Activated effector memory CD4-positive, alpha-beta T cell treated with Interleukin-2 at 50 U/mL for 16 hours (primary cell): ENCODE results near the gene CLCN3.
"Not testable (repeated sequence)": the region's sequence is repeated elsewhere in the genome, so short reads cannot be mapped to it uniquely, and the experiment has no call there.

Experiments
- DNase-seq: peaks from one replicate; pipeline ENCODE4 v3.0.0-alpha.2; 2020

The CLCN3 gene

DNA sequence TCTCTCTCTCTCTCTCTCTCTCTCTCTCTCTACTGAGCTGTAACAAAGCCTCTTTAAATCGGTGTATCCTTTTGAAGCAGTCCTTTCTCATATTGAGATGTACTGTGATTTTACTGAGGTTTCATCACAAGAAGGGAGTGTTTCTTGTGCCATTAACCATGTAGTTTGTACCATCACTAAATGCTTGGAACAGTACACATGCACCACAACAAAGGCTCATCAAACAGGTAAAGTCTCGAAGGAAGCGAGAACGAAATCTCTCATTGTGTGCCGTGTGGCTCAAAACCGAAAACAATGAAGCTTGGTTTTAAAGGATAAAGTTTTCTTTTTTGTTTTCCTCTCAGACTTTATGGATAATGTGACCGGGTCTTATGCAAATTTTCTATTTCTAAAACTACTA lies 100.2 kb downstream of the CLCN3 start:
- no peak for DNase-seq

DNA sequence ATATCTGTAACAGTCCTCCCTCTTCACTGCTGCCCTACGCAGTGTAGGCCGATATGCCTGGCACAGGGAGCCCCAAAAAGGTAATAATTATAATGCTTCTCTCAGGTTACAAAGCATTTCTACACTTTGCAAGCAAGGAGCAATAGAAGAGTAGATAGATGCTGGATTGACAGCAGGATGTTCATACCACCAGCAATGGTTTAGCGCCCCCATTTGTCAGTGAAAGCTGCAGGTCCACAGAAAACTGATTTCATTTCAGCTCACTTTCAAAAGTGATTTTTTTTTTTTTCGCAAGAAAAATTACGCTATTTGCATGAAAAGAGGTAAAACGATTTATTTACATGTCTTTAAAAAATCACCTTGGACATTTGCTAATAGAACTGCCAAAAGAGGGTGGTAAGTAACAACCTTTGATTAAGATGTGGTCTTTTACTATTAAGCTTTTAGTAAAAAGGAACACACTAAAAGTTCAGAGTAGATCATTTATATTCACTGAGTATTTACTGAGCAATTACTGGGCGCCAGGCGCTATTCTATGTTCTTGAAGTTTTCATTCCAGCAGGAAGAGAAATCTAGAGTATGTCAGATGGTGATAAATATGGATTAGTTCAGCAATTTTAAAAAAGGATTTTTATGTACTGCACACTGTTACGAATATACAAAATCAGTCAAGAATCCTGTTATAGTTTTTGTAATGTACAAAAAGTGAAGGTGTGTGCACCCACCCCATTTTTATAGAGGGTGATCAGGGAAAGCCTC lies 103.0 kb downstream of the CLCN3 start:
- no peak for DNase-seq

DNA sequence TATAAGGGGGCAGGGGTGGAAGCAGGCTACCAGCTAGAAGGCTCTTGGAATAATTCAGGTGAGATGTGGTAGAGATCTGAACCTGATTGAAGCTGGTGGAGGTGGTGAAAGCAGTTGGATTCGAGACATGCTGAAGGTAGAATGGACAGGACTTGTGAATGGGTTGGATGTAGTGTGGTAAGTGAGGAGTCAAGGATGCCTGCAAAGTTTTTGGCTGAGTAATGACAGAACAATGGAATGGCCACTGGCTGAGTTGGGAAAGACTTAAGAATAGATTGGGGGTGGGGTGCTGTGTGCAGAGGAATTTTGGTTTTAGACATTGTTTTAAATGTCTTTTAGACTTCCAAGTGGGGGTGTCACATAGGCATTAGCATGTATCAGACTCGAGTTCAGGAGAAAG lies 103.9 kb downstream of the CLCN3 start:
- no peak for DNase-seq

DNA sequence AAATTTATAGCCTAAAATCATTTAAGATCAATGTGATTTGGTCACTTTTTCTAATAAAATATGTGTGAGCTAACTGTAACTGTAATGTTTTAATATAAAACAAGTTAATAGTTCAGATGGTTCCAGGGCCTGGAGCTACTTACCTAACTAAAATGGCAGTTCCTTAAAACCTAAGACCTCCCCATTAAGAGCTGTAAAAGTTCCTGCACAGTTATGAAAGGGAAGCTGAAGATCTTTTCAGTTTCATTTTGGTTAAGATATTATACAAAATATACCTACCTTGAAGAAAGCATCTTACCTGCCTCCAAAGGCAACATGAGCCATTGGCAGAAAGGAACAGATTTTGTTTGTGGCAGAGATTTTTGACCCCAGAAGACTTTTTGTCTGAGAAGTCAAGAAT lies 107.2 kb downstream of the CLCN3 start:
- no peak for DNase-seq

DNA sequence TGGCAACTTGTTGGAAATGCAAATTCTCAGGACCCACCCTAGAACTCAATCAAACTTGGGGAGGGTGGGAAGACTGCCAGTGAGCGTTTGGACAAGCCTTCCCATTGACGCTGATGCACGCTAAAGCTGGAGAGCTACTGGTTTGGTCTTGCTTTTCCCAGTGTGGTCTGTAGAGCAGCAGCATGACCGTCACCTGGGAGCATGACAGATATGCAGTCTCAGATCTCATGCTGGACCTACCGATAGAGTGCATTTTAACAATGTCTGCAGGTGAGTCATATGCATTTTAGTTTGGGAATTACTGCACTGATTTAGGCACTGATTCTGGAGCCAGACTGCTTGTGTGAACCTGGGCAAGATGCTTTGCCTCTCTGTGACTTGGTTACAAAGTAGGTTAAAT lies 110.2 kb downstream of the CLCN3 start:
- DNase-seq: no peak

DNA sequence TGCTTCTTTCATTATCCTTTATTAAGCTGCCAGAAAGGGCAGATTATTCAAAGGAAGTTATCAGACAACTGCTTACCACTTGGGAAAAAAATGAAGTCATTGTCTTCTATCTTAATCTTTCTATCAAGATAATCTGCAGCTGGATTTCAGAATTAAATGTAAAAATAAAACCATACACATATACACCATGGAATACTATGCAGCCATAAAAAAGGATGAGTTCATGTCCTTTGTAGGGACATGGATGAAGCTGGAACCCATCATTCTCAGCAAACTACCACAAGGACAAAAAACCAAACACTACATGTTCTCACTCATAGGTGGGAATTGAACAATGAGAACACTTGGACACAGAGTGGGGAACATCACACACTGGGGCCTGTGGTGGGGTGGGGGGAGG lies 118.2 kb downstream of the CLCN3 start:
- not testable (repeated sequence) for DNase-seq

DNA sequence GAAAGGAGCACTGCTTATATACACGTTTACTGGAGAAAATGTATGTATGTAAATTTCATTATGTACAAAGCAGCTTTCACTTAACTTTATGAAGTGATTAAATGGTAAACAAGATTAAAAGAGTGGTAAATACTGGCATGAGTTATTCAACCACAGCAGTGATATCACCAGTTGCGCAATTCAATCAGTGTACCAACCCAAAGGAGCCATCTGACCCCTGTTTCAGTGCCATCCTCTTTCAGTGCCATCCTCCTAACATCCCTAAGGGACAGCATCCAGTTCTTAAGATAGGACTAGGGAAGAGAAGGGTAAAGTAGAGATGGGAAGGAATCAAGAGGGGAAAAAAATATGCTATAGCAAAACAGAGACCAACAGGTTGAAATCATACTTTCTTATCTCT lies 121.2 kb downstream of the CLCN3 start:
- DNase-seq: no peak

DNA sequence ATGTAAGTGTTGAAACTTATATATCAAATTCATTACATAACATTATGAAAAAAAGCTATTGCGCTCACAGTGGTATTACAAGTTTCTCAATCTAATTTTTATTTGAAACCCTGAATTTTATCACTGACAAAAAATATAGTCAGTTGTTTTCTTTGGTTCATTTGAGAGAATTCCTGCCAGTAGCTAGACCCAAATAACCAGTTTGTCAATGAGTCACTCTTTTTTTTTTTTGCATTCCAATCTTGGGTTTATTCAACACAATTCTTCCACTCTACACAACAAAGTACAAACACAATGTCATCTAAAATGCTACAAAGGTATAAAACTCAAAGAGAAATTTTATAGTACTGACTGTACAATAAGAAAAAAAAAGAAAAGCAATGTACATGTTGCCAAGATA lies 124.2 kb downstream of the CLCN3 start:
- no peak for DNase-seq

DNA sequence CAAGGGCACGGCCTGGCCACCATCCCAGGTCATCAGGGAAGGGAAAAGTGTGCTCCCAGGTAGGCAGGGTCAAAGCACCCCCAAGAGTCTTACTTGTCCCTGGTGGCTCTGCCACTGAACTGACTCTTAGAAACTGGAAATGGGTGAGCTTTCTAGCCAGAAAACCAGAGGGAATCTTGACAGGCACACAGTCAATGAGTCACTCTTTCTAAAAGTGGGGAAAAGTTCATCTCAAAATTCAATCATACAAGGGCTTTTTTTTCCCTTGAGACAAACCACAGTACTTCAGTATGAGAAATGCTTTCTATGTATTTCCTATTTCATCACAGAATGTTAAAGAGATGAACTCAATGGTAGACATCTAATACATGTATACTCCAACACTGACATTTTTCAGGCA lies 124.9 kb downstream of the CLCN3 start:
- DNase-seq: no peak

DNA sequence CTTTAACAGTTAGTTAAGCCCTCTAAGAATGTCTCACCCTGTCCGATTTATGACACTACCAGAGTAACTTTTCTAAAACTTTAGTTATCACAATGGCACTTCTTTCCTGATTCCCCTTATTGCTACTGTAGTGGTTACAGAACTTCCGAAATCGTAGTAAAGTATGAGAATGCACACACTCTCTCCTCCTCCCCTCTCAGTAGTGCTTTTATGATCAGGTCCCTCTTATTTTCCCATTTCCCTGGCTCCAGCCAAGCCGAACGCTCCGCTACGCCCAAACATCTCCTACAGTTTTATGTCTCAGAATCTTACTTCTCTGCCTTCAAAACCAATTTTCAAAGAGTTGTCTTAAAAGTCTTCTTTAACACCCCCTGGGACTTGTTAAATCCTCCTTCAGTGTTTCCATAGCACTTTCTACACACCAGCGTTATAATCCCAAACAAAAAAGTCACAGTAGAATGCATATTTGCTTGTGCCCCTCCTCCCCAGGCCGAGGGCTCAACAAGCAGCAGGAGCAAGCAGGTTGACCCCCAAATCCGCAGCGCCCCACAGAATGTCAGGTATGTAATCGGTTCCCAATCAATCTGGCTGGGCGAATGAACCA lies 136.7 kb downstream of the CLCN3 start:
- no peak for DNase-seq

DNA sequence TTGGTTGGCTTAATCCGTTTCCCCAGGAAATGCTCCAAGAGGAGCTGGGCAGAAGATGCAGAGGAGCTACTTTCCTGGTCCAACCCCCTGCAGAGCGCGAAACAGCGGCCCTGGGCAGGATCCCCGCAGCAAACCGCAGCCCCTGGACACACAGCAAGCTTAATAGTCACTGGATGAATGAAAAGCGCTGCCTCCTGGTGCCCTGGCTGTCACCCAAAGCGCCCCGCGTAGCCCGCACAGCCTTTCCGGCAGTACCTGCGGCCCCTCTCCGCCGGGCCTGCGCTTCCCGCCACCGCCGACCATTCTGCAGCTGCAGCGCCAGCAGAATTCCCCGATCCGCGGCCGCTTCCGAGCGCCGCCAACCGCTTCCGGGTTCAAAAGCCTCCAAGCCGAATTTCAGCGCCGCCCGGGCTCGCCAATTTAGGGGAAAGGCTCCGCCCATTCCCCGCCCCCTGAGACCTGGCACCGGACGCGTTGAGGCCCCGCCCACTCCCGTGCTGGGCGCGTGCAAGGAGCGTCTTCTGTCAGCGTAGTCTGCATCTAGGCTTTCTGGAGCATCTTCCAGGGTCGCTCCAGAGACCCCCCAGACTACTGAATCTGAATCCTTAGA lies 137.3 kb downstream of the CLCN3 start, which contains the start of gene HPF1:
Gene HPF1 (minus strand): TSS at position 370 of the 610 bp plus-strand sequence. CDS start 67 bp downstream, at position 303.
- DNase-seq: peak; percentile 89

DNA sequence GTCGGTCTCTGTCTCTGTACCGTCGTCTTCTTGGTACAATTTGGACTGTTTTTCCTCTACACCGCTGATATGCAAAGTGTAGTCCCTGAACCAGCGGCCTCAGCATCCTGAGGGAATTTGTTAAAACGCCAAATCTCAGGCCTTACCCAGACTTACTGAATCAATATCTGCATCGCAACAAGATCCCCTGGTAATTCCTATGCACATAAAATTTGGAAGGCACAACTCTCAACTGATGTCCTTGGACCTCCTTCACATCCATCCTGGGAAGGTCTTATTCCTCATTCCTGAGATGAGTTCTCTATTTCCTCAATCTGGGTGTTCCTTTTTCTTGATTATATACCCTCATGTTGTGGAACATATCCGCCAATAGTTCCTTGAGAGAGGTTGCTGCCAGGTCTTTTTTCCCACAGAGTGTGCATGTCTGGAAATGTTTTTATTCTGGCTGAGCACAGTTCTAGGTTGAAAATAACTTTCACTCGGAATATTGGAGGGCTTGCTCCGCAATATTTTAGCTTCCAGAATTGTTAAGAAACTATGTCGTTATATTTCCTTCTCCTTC lies 138.1 kb downstream of the CLCN3 start:
- no peak for DNase-seq

DNA sequence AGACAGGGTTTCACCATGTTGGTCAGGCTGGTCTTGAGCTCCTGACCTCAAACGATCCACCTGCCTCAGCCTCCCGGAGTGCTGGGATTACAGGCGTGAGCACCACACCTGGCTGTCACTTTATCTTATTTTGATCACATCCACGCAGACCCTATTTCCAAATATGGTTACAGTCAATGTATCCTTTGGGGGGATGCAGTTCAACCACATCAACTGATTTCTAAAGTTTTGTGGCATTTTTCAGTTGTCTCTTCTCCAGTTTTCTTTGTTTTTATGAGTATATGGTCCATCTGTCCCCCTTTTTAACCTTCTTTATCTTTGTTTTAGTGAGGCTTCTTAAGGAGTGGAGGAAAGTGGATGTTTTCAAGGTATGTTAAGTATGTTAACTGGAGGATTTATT lies 141.5 kb downstream of the CLCN3 start:
- DNase-seq: no peak

DNA sequence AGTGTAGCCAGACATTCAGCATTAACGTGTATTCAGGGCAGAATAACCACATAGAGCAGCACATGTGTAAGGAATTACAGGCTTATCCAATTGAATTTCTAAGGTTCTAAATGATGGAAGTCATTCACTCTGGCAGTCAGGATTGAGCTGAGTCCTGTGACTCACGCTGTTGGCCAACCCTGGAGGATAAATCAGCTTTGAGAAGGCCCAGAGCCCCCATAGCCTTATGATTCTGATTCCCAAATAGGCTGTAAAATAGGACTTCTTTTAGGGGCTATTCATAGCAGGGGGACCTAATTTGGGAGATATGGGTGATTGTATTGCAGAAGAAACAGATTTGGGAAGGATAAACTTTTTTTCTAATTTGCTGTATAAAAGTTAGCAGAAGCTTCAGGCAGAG lies 145.5 kb downstream of the CLCN3 start:
- DNase-seq: no peak

DNA sequence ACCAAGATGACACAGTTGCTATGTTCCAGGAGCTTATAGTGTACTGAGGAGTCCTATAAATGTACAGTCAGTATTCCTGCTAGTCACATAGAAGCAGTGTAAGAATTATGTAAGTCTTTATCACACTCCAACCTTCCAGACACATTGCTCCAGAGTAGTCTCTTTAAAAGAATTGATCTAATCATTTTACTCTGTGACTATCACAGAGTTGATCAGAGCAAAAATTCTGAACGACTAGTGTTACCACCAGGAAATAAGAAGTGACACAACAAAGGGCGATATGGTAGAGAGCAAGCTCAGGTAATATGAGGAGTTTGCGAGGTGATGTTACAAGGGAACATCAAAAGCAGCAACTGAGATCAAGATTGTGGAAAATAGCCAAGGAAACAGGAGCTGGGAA lies 146.4 kb downstream of the CLCN3 start:
- DNase-seq: no peak

DNA sequence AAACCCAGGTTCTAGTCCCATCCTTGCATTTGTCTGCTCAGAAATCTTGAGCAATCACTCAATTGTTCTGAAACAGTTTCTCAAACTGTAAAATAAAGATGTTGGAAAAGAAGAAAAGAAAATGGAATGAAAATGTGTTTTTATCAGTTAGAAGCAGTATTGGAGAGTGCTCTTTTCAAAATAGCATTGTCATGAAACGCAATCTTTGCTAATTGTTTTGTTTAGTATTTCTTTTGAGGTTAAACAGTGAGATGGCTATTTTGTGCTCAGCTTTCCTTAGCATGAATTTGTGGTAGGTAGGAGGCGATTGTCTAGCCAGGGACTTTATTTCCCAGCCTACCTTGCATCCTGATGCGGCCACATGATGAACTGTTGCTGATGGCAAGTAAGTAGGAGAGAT lies 148.0 kb downstream of the CLCN3 start:
- no peak for DNase-seq

DNA sequence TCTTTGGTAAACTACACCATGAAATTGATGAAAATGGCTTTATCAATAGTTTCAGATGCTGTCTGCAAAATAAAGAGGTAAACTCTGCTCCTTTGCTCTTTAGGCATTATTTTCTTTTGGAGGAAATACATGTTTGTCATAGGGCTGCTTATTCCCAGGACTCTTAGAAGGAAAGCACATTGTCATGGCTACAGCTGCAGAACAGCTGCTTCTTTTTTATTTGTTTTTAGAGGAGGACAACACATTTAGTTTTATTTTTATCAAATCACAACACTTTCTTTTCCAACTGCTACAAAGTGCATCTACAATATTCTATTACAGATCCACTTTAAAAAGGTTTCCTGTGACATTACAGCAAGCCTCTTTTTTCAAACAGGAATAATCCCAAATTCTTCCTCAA lies 150.0 kb downstream of the CLCN3 start:
- no peak for DNase-seq

DNA sequence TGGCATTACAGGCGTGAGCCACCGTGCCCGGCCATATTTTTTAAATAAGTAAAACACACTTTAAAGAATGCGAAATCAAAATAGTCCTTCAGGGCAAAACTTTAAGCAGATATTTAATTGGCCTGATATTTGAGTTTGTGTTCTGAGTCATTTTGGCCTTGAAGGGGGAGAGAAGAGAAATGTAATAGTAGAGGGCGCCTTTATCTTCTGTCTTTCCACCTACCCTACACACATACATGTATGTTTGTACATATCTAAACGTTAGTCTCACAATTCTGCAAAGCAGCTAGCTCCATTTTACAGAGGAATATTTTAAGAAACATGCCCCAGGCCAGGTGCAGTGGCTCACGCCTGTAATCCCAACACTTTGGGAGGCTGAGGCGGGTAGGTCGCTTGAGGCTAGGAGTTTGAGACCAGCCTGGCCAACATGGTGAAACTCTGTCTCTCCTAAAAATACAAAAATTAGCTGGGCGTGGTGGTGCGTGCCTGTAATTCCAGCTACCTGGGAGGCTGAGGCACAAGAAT lies 151.2 kb downstream of the CLCN3 start:
- not testable (repeated sequence) for DNase-seq
